SK-N-SH (cell line): ENCODE results near the gene TRPM3. TPM values are rescaled to one million over a fixed set of nuclear protein-coding genes. Genes with fewer than 3 reads are reported as not detected.

ENCODE experiments used
- CTCF ChIA-PET: fragments of 300-600, 350-600 bp; formaldehyde crosslinking; extraction: SDS; loops from one replicate; lab custom pipeline; 2021; lab: Yijun Ruan, JAX
- POLR2A ChIA-PET: fragments of 350-600 bp; sonication (Branson Sonifier 250); formaldehyde crosslinking; extraction: SDS; loops from one replicate; lab custom pipeline; 2020; ENCODE audit warnings: antibody characterized with exemption, inconsistent platforms; lab: Yijun Ruan, JAX
- DNase-seq: peaks from one replicate; pipeline ENCODE4 v3.0.0; 2012
- H2AFZ ChIP-seq: fragments of 200-600 bp; sonication (generic); 2 replicates; pipeline ENCODE4 v1.8.1; 2016; ENCODE audit warnings: antibody characterized with exemption, mild to moderate bottlenecking, low read depth
- H3F3A ChIP-seq: fragments of 200-600 bp; sonication (generic); replicated peaks from 2 replicates; pipeline ENCODE3; 2016; ENCODE audit warnings: antibody characterized with exemption, mild to moderate bottlenecking; ENCODE audit not compliant: insufficient read depth
- H3K27ac ChIP-seq, 2 experiments: fragments of 200-500 bp in 1 of 2; fragments of 200-600 bp in 1 of 2; sonication (Bioruptor generic) in 1 of 2; sonication (generic), shearing (Covaris generic) in 1 of 2; 2 replicates each; pipeline versions ENCODE4 v1.5.1 to v1.6.1; 2014 to 2016; ENCODE audit warnings: low read depth in 2 of 2, inconsistent platforms in 1 of 2, low read length in 1 of 2, mild to moderate bottlenecking in 1 of 2, mixed read lengths in 1 of 2
- H3K27me3 ChIP-seq: fragments of 200-600 bp; sonication (generic), shearing (Covaris generic); 2 replicates; pipeline ENCODE4 v1.6.1; 2016; ENCODE audit warnings: mixed run types; ENCODE audit not compliant: insufficient read depth
- H3K36me3 ChIP-seq, 2 experiments: fragments of 200-500 bp in 1 of 2; fragments of 200-600 bp in 1 of 2; sonication (Bioruptor generic) in 1 of 2; sonication (generic) in 1 of 2; replicated peaks in 1 of 2; 2 replicates each; pipeline versions ENCODE3 to v1.5.1; 2014 to 2016; ENCODE audit warnings: low read length in 1 of 2, mild to moderate bottlenecking in 1 of 2; ENCODE audit not compliant: insufficient read depth in 2 of 2, control insufficient read depth in 1 of 2
- H3K4me1 ChIP-seq, 2 experiments: fragments of 200-500 bp in 1 of 2; fragments of 200-600 bp in 1 of 2; sonication (Bioruptor generic) in 1 of 2; sonication (generic), shearing (Covaris generic) in 1 of 2; 2 replicates each; pipeline versions ENCODE4 v1.5.1 to v1.6.1; 2014 to 2016; ENCODE audit warnings: low read depth in 1 of 2, low read length in 1 of 2, mixed run types in 1 of 2; ENCODE audit not compliant: insufficient read depth in 2 of 2, control insufficient read depth in 1 of 2
- H3K4me2 ChIP-seq: fragments of 200-600 bp; sonication (generic), shearing (Covaris generic); 2 replicates; pipeline ENCODE4 v1.6.1; 2017; ENCODE audit warnings: mixed run types
- H3K4me3 ChIP-seq, 2 experiments: fragments of 200-500 bp in 1 of 2; fragments of 200-600 bp in 1 of 2; sonication (Bioruptor generic) in 1 of 2; sonication (generic), shearing (Covaris generic) in 1 of 2; 2 replicates each; pipeline versions ENCODE4 v1.5.1 to v1.8.1; 2014 to 2016; ENCODE audit warnings: low read depth in 2 of 2, inconsistent platforms in 1 of 2, low read length in 1 of 2, mild to moderate bottlenecking in 1 of 2, mixed read lengths in 1 of 2, moderate library complexity in 1 of 2
- H3K79me2 ChIP-seq: fragments of 200-600 bp; sonication (generic); 2 replicates; pipeline ENCODE4 v1.8.1; 2017; ENCODE audit warnings: mild to moderate bottlenecking; ENCODE audit not compliant: insufficient read depth
- H3K9ac ChIP-seq: fragments of 200-600 bp; sonication (generic); 2 replicates; pipeline ENCODE4 v1.6.1; 2017; ENCODE audit warnings: mixed run types
- H3K9me2 ChIP-seq: fragments of 200-600 bp; sonication (generic); 2 replicates; pipeline ENCODE4 v1.6.1; 2017; ENCODE audit warnings: mixed run types
- H3K9me3 ChIP-seq: fragments of 200-600 bp; sonication (generic); 2 replicates; pipeline ENCODE4 v1.6.1; 2017; ENCODE audit warnings: mixed run types, mild to moderate bottlenecking, moderate library complexity
- H4K20me1 ChIP-seq: fragments of 200-600 bp; sonication (generic); 2 replicates; pipeline ENCODE4 v1.6.1; 2017; ENCODE audit warnings: mild to moderate bottlenecking, mixed run types; ENCODE audit not compliant: insufficient read depth
- CTCF ChIP-seq: fragments of 200-600 bp; sonication (generic); IDR thresholded peaks from 2 replicates; pipeline ENCODE4 v1.6.1; 2017; ENCODE audit warnings: antibody characterized with exemption, mild to moderate bottlenecking, moderate library complexity
- FOSL2 ChIP-seq: IDR thresholded peaks from 2 replicates; pipeline ENCODE4 v1.4.0; 2012; ENCODE audit warnings: low read depth, mild to moderate bottlenecking, moderate library complexity, borderline replicate concordance
- FOXJ3 ChIP-seq: sonication (generic); formaldehyde crosslinking; IDR thresholded peaks from 2 replicates; pipeline ENCODE4 v1.5.1; 2020; ENCODE audit warnings: mild to moderate bottlenecking, missing genetic modification reagents
- FOXM1 ChIP-seq: IDR thresholded peaks from 2 replicates; pipeline ENCODE4 v1.4.0; 2012; ENCODE audit warnings: low read depth, mild to moderate bottlenecking
- GABPA ChIP-seq: IDR thresholded peaks from 2 replicates; pipeline ENCODE4 v1.4.0; 2012; ENCODE audit warnings: low read depth, mild to moderate bottlenecking
- IRF3 ChIP-seq: fragments of 150-350 bp; IDR thresholded peaks from 2 replicates; pipeline ENCODE4 v1.6.1; 2016; ENCODE audit warnings: mild to moderate bottlenecking, low read depth, low read length
- JUND ChIP-seq: IDR thresholded peaks from 2 replicates; pipeline ENCODE4 v1.4.0; 2012
- MEF2A ChIP-seq: IDR thresholded peaks from 2 replicates; pipeline ENCODE4 v1.4.0; 2012; ENCODE audit warnings: low read depth, borderline replicate concordance
- PBX3 ChIP-seq: IDR thresholded peaks from 2 replicates; pipeline ENCODE4; 2012
- POLR2AphosphoS5 ChIP-seq: IDR thresholded peaks from 2 replicates; pipeline ENCODE4 v1.6.1; 2012; ENCODE audit warnings: low read depth, low read length
- RAD21 ChIP-seq: IDR thresholded peaks from 2 replicates; pipeline ENCODE4 v1.6.1; 2012; ENCODE audit warnings: mild to moderate bottlenecking, low read length
- REST ChIP-seq: IDR thresholded peaks from 2 replicates; pipeline ENCODE4 v1.6.1; 2012; ENCODE audit warnings: mild to moderate bottlenecking, low read depth, low read length, moderate library complexity
- RXRA ChIP-seq: IDR thresholded peaks from 2 replicates; pipeline ENCODE4 v1.4.0; 2012; ENCODE audit warnings: low read depth, mild to moderate bottlenecking, borderline replicate concordance
- SMC3 ChIP-seq: IDR thresholded peaks from 2 replicates; pipeline ENCODE4 v1.6.1; 2012; ENCODE audit warnings: low read depth, low read length, improper control_type of control experiment
- TEAD4 ChIP-seq: IDR thresholded peaks from 2 replicates; pipeline ENCODE4 v1.4.0; 2012; ENCODE audit warnings: mild to moderate bottlenecking, borderline replicate concordance; ENCODE audit not compliant: insufficient read depth
- YY1 ChIP-seq: IDR thresholded peaks from 2 replicates; pipeline ENCODE4 v1.4.0; 2012; ENCODE audit warnings: low read depth, mild to moderate bottlenecking
- ZBTB33 ChIP-seq: IDR thresholded peaks from 2 replicates; pipeline ENCODE4 v1.4.0; 2012; ENCODE audit warnings: low read depth, borderline replicate concordance
- WGBS: methylation state at CpG from one replicate; pipeline ENCODE4 v1.1.6; 2017; ENCODE audit warnings: low lambda C conversion rate; 5-methylcytosine and 5-hydroxymethylcytosine counted together
- polyA plus RNA-seq, 3 experiments: library from polyadenylated mRNA; depleted of rRNA; stranded (reverse); fragments of >200 nt; gene quantifications; 2 replicates each; pipeline ENCODE4 v1.2.3, GENCODE V29; 2012

Gene TRPM3
- polyA plus RNA-seq, 1 of the 3 experiments (the other 2 are of a cell fraction), result not detected

GRCh38 chr9:70618784-70619183 lies 502.6 kb downstream of the TRPM3 start:
- DNase-seq, result no peak
- Histone ChIP-seq H3K9me2 (no peaks in the 10 kb centered on the region), H3K4me2 (no peak overlapping the region), H3K4me3 (no peak overlapping the region), H3K36me3 (no peaks in the 10 kb centered on the region), H4K20me1 (no peaks in the 10 kb centered on the region), H2AFZ (no peak overlapping the region), H3K27me3 (no peaks in the 10 kb centered on the region), H3F3A (no peaks in the 10 kb centered on the region), H3K9me3 (no peaks in the 10 kb centered on the region), H3K79me2 (no peaks in the 10 kb centered on the region), H3K27ac (no peak overlapping the region), H3K4me1 (peaks cover 0 to 7% of the 10 kb centered on the region in 2 experiments; a peak in 2 of 4 replicates), H3K9ac (no peak overlapping the region)
- TF ChIP-seq REST (no peak), SMC3 (no peak), FOXM1 (no peak), ZBTB33 (no peak), YY1 (no peak), JUND (no peak), CTCF (no peak), POLR2AphosphoS5 (no peak), TEAD4 (no peak), RXRA (no peak), FOXJ3 (CRISPR knock-in tag) (no peak), RAD21 (no peak), FOSL2 (no peak), GABPA (no peak), IRF3 (no peak), PBX3 (no peak), MEF2A (no peak)
- 77% methylated on average over 9 of the region's 17 CpGs for WGBS
- ChIA-PET CTCF (interaction anchor here (1.6 kb wide), 1 partner anchor 10 kb away, joined by 6 read pairs; no protein-coding TSS in a partner anchor), POLR2A (no interaction called here)
